ENCODE results near the gene PTPN14. TPM values are rescaled to one million over a fixed set of nuclear protein-coding genes. Genes with fewer than 3 reads are reported as not detected.
"Not testable (repeated sequence)": the region's sequence is repeated elsewhere in the genome, so short reads cannot be mapped to it uniquely, and the experiment has no call there.

PTPN14 gene
- total RNA-seq, 1 donor from 2014 or later, result 1.6 TPM

DNA sequence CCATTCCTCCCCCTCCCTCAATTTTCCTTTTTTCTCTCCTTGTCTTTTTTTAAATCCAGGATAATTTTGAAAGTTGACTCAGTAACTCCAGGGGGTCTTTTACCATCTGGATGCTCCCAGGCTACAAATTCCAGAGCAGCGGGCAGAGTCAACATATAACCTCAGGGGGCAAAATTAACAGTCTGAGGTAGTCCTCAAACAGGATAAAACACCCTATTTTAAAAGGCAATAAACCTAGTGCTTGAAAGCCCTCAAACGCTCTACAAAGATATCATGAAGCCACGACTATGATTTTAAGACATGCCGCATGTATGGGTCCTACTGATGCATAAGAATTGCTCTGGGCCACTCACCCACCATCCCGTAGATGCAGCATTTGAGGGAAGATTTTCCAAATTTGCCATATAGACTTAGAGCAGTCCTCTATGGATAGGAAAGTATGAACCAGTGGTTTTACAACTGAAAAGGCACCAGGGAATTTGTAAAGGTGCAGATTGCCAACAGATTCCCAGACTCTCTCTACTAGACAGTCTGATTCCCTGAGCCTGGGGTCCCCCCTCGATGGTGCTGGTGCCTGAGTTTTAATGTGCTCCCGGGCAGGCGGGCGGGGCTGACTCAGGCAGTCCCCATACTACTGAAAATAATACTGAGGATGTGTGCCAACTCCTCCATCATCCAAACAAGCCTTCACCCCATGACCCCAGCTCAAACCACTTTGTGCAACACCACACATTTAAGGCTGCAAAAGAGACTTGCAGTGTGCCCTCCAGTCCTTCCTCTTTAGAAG is 37.2 kb downstream of the PTPN14 start:
- DNase-seq (ENCODE audit: low spot score in 2 of 2) (no peak), FAIRE-seq (no peak)

DNA sequence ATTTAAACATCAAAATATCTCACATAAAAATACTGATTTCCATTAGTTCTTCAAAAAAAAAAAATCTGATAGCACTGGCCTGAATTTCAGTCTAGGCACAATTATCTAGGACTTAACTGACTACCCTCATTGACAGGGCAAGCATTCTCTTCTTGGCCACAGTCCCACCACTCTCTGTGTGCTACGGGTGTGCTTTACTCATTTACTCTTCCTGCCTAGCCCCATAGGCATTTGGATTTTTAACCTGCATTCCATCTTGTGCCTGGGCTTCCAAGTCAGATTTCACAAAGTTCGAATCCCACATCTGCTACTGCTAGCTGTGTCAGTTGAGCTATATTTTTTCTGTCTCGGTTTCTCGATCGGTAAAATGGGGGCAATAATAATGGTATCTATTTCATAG is 38.0 kb downstream of the PTPN14 start:
- no peak for FAIRE-seq
- DNase-seq (ENCODE audit: low spot score in 2 of 2), result no peak

DNA sequence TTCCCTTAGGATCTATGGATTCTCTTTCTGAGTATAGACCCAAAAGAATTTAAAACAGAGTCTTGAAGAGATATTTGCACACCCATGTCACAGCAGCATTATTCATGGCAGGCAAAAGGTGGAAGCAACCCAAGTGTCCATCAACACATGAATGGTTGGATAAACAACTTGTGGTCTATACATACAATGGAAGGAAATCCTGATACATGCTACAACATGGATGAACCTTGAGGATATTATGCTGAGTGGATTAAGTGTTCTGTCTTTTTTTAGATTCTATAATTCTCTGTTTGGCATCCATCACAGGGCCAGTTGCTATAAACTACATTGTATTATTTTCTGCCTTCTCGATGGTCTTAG is 39.8 kb downstream of the PTPN14 start:
- DNase-seq (ENCODE audit: low spot score in 2 of 2) (no peak), FAIRE-seq (no peak)

DNA sequence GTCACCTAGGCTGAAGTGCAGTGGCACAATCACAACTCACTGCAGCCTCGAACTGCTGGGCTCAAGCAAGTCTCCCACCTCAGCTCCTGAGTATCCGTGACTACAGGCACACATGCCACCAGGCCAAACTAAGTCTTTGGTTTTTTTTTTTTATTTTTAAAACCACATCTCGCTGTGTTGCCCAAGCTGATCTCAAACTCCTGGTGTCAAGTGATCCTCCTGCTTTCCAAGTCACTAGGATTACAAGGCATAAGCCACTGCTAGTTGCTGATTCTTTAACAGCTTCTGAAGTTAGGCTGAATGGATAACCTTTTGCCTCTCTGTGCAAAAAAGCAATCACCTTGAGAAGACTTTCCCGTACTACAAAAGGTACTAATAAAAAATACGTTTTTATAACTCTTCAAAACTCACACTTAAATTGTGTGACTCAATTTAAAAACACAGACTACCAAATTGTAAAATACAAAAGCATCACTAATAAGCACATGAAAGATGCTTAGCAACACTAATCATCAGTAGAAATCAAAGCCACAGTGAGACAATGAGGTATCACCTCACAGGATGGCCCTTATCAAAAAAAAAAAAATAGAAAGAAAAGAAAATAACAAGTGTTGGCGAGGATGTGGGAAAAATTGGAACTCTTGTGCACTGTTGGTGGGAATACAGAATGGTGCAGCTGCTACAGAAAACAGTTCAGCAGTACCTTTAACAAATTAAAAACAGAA is 40.3 kb downstream of the PTPN14 start:
- no peak for FAIRE-seq
- DNase-seq (ENCODE audit: low spot score in 2 of 2), result no peak

DNA sequence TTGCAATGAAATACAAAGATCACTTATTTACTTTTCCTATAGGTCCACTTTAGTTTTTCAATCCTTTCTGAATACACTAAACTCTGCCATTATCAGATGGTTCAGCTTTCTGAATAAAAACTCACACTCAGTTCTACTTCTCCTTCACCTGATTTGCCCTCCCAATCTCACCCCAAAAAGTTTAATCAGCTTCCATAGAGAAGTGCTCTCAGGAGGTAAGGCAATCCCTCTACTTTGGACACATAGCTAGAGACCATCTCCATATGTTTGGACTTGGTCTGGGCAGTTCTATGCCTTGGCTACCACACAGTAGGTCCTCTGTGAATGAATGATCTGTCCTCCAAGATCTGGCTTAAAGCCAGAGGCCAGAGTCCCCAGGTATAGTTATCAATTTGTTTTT is 40.9 kb downstream of the PTPN14 start:
- no peak for DNase-seq (ENCODE audit: low spot score in 2 of 2)
- no peak for FAIRE-seq

DNA sequence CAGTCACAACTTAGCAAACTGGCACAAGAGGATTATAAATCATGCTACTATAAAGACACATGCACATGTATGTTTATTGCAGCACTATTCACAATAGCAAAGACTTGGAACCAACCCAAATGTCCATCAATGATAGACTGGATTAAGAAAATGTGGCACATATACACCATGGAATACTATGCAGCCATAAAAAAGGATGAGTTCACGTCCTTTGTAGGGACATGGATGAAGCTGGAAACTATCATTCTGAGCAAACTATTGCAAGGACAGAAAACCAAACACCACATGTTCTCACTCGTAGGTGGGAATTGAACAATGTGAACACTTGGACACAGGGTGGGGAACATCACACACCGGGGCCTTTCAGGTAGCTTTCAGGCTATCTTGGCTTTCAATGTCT is 41.8 kb downstream of the PTPN14 start:
- not testable (repeated sequence) for DNase-seq (ENCODE audit: low spot score in 2 of 2); FAIRE-seq

DNA sequence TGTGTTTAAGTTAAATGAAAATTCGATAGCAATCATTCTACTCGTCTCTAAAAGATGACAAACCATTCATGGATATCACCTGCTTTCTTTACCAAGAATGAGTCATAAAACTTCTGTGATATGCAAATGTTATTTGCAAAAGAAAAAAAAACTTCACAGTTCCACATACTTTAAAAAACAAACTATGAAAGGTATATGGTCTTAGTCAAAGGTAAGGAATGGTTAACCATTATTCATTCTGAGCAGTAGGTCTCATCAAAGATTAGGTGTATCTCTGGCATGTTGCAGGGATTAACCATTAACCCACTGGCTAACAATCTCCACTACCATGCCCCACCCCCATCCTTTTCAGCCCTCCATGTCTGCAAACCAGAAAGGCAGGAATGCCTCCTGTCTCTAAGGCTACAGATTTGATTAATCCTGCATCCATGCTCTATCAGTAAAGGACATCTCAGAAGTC is 44.4 kb downstream of the PTPN14 start:
- DNase-seq (ENCODE audit: low spot score in 2 of 2), result no peak
- no peak for FAIRE-seq

DNA sequence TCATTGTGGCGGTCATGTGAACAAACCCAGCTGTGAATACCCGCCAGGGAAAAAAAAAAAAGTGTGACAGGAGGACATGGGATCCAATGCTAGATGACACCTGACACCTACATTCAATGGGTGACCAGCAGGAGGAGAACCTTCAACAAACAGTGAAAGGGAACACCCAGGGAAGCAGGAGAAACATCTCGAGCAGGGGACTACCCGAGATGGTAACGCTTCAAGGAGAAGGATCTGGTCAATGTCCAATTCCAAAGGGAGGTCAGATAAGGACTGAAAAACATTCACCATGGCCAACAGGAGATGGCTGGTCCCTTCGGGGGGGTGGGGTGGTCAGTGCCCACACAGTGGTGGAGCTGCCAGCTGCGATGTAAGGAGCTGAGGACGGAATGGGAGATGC is 46.3 kb downstream of the PTPN14 start:
- FAIRE-seq, result no peak

DNA sequence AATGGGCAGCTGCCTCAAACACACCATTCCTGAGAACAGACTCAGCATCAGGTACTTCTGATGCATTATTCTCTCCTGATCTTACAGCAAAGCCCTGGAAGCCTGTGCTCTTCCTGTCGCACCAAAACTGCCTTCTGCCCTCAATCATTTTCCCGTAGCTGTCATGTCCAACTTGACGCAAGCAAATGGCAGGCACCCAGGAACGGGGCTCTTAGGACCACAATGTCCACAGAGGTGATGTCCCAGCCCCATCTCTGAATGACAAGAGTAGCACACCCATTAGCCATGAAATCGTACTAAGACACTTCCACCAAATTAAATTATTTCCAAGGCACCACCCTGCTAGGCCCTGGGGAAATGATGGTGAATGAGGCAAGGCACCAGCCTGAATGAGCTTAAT is 47.1 kb downstream of the PTPN14 start:
- no peak for DNase-seq (ENCODE audit: low spot score in 2 of 2)
- no peak for FAIRE-seq

More for the DNA sequence above, 46.3 kb downstream of the PTPN14 start:
- no peak for DNase-seq (ENCODE audit: low spot score in 2 of 2)

DNA sequence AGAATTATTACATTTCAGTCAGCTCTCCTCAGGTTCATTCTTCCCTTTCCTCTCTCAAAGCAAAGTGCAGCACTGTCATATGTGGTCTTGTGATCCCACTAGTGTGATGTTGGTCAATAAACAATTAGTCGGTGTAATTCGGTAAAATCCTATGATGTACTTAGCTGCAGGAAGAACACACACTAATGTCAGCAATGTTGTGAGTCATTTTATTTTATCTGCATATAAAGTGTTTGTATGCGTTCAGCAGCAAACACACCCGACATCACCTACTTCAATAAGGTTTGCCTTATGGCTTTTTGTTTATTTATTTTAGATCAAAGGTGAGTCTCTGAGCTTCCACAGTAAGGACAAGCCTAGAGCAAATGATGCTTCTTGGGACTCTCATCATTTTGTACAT is 47.8 kb downstream of the PTPN14 start:
- FAIRE-seq, result no peak
- no peak for DNase-seq (ENCODE audit: low spot score in 2 of 2)

DNA sequence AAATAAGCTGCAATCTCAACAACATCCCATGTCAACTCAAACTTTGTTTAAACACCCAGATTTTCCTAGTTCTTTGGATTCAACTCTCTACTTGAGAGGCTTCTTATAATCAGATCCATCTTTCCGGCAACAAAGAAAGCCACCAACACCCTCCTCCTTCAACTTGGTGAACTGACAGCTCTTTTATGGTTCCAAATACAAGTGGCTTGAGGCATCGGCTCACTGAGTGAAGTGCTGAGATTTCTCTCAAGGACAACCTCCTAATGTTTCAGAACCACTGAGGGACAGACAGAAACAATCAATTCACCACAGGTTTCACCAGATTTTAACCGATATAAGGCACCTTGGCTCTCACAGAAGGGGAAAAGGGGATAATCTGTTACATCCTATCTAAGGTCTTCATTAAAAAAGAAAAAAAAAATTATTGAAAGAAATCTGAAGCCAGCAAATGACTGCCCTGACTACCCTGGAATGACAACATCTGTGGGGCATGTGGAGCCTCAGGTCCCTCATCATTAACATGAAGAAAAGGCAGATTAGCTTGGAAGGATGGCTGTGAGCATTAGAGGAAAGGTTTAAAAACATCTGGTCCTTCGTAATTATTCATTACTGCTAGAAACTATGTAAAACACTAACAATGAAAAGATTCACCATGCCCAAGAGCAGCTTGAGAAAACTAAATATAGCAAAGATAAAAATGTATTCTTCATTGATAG is 50.9 kb downstream of the PTPN14 start:
- DNase-seq (ENCODE audit: low spot score in 2 of 2), result no peak

DNA sequence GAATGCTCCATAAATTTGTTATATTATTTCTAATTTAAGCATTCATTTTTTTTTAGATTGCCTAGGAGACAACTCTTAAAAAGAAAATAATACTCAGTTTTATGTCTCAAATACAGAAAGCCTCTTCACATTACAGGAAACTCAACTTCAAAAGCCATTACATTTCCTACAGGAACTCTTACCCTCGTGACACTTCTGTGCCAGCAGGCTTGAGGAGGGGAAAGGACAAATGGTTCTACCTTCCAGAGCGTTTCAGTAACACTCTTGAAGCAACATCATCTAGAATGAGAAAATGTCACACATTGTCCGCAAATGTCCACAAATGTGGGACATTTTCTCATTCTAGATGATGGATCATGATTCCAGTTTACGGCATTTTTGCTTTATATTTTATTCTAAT is 51.7 kb downstream of the PTPN14 start:
- FAIRE-seq (no peak), DNase-seq (ENCODE audit: low spot score in 2 of 2) (no peak)

More for the DNA sequence above, 50.9 kb downstream of the PTPN14 start:
- FAIRE-seq, result no peak

DNA sequence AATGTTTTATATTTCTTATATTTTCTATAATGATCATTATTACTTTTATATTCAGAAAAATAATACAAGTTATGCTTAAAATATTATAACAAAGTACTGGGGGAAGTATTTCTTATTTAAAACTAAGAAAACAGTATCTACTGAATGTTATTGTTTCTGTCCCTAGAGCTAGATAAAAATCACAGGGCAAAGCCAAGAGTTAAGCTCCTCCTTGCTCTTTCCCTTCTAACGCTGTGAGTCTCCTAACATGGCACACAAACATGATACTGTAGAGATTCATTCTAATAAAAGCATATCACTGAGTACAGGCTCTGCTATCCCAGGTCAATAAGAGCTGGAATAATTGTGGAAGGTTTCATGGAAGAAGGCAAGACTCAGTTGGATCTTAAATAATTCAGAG is 53.4 kb downstream of the PTPN14 start:
- FAIRE-seq (no peak), DNase-seq (ENCODE audit: low spot score in 2 of 2) (no peak)

DNA sequence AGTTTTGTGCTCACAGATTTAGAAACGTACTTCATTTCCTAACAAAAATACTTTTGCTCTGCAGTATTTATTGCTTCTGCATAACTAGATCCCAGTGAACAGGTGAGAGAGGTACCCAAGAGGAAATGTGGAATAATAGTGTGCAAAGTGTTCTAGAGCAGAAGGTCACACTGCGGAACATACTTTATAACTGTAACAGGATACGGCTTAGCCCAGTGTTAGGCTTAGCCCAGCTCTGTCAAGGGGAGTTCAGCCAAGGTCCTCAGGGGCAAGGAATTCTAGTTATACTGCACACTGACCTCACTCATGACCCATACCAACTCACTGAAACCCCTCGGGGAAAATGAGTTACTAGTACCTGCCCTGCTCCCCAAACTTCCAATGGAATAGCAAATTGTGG is 55.3 kb downstream of the PTPN14 start:
- FAIRE-seq, result no peak
- no peak for DNase-seq (ENCODE audit: low spot score in 2 of 2)

DNA sequence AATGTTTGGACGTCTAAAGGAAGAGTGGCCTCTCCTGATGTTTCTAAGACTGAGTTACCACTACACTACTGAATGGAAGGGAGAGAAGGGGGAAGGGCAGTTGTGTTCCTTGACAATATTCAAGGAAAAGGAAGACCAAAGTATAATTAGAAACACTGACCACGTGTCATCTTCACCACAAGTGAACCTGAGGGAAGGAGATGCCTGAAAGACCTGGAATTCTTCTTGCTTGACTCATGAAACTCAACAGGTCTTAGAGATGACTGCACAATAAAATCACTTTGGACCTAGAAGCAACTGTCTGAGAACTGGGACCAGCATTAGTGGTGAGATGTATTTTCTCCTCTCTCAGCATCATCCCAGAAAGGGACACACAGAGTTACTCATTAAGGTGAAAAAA is 56.7 kb downstream of the PTPN14 start:
- FAIRE-seq, result no peak

DNA sequence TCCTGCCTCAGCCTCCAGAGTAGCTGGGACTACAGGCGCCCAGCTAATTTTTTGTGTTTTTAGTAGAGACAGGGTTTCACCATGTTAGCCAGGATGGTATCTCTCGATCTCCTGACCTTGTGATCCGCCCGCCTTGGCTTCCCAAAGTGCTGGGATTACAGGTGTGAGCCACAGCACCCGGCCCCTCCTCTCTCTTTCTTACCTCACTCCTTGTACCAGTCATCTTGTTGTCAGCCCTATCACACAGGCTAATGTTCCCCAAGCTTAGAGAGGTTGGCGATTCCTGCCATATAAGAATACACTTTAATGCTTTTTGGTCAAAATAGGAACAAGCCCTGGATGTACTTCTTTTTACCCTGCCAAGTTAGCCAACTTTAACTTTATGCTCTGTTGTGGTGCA is 57.2 kb downstream of the PTPN14 start:
- not testable (repeated sequence) for DNase-seq (ENCODE audit: low spot score in 2 of 2); FAIRE-seq

More for the DNA sequence above, 56.7 kb downstream of the PTPN14 start:
- no peak for DNase-seq (ENCODE audit: low spot score in 2 of 2)

DNA sequence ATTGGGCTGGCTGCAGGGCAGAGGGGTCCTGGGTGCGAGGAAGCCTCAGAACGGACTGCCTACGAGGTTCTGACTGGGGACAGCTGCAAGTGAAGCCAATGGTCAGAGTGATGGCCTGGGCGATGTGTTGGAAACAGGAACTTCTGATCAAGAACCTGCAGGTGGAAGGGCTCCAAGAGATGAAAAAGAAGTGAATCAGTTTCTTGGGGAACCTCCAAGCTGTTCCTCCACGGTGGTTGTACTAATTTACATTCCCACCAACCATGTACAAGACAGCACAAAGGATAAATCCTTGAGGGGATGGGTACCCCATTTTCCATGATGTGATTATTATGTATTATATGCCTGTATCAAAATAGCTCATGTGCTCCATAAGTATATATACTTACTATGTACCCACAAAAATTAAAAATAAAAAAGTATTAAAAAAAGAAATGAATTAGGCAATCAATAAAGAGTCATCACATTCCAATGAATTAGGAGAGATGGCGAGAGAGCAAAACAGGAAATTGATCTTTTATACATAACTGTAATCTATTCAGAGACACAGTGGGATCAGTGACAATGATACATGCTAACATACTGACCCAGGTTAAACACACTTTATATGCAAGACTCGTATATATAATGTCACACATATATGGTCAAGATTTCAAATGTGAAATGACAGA is 58.1 kb downstream of the PTPN14 start:
- no peak for FAIRE-seq
- no peak for DNase-seq (ENCODE audit: low spot score in 2 of 2)

DNA sequence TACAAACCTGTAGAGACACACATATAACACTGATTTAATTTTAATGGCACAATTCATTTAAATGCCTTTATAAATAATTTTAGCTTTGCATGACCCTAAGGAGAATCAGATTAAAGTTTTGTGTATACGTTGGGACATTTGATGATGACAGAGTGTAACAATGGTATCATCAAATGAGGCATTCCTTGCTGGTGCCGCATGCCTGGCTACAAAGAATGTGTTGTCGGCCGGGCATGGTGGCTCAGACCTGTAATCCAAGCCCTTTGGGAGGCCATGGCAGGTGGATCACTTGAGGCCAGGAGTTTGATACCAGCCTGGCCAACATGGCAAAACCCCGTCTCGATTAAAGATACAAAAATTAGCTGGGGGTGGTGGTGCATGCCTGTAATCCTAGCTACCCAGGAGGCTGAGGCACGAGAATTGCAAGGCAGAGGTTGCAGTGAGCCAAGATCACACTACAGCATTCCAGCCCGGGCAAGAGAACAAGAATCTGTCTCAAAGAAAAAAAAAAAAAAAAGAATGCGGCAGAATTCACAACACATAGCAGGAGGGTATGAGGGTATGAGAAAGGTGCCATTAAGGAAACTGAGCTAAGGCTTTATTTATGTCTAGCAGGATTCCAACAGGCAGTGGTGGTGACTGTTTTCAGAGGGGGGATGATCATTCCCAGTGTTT is 58.9 kb downstream of the PTPN14 start:
- FAIRE-seq (no peak), DNase-seq (ENCODE audit: low spot score in 2 of 2) (no peak)

DNA sequence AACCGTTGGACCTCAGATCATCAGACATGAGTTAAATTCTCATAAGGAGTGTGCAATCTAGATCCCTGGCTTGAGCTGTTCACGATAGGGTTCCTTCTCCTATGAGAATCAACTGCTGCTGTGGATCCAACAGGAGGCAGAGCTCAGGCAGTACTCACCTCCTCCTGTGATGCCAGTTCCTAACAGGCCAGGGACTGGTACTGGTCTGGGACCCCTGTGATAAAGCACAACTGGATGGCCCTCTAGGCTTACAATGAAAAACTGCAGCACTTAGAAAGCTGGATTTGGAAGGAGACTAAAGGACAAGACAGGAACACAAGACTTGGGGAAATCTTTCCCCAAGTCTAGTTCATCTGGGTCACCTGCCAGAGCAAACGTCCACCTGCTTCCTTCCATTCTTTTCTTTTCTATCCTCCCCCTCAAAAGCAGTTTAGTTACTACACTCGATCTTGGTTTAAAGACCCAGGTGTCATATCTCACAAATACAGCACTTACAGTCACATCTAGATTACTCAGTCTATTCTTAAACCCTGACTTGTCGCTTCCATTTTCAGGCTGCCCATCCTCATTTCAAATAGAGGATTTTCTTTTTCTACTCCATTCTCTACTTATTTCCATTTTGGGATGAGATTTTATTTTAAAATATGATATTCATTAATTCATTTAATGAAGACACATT is 59.8 kb downstream of the PTPN14 start:
- FAIRE-seq (no peak), DNase-seq (ENCODE audit: low spot score in 2 of 2) (no peak)

DNA sequence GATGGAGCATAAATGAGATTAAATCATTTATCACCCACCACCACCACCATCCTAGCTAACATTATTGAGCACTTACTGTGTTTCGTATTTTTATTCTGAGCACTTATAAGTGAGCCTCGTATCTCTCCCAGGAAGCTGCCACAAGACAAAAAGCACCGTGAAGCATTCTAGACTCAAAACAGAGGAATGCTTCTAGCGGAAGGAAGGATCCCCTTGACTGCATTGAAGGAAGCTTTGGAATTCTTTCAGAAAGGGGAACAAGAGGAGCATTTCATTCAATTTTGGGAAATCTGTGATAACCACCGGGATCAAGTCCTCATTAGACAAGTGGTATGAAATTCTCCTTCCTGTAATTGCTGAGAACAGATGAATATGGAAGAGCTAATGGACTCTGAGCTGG is 66.3 kb downstream of the PTPN14 start:
- FAIRE-seq, result no peak
- DNase-seq (ENCODE audit: low spot score in 2 of 2), result no peak
